H54 (cell line): ENCODE results near the gene CCDC13.

Source experiments
- DNase-seq: peaks from one replicate; pipeline ENCODE4 v3.0.0; 2011; ENCODE audit warnings: low spot score, mixed read lengths; ENCODE audit not compliant: insufficient read length
- FAIRE-seq: peaks from 3 replicates; lab custom pipeline; 2011; peaks lifted over from hg19 to GRCh38; lab: Jason Lieb, UNC
- POLR2A ChIP-seq: IDR thresholded peaks from 2 replicates; pipeline ENCODE4 v1.6.1; 2011; ENCODE audit warnings: low read depth, mild to moderate bottlenecking, low read length

Gene CCDC13

GRCh38 chr3:42741796-42742195 lies 31.3 kb downstream of the CCDC13 start:
- DNase-seq (no peak), FAIRE-seq (no peak)
- no peak for TF ChIP-seq POLR2A

- FAIRE-seq (no peak), DNase-seq (no peak)
- TF ChIP-seq POLR2A = no peak
Observed at GRCh38 chr3:42739401-42740158, 33.5 kb downstream of the CCDC13 start.

DNA sequence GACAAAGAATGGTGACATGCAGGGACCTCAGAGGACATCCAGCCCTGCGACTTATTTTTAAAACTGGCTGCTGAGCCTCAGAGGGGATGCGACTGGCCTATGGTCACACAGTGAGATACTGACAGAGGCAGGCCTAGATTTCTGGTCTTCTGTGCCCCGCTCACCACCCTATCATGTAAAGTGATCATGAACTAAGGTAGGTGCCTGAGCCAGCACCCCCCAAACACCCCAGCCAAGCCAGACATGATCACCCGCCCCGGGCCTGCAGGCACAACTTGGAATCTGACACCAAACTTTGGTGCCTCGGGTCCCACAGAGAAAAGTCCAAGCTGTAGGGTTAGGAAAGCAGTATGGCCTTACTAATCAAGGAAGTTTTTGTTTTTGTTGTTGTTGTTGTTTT lies 36.5 kb downstream of the CCDC13 start:
- DNase-seq = no peak
- TF ChIP-seq POLR2A = no peak
- FAIRE-seq = no peak

- FAIRE-seq (no peak), DNase-seq (no peak)
- no peak for TF ChIP-seq POLR2A
Observed at GRCh38 chr3:42736081-42736480, 37.0 kb downstream of the CCDC13 start.

DNA sequence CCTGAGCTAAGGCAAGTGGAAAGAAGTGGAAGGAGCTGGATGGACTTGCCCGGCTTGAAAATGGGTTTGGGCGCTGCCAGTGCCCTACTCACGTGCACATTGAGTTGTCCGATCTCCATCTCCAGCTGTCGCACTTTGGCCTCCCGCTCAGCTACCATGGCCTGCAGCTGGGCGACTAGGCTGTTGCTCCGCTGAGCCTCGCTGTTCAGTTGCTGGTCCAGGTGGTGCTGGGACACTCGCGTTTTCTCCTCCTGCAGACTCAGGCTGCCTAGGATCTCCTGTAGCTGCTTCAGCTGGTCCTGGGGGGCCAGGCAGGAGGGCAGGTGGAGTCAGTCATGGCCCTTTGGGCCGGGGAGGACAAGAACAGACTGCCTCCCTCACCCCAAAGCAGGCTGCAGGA lies 37.4 kb downstream of the CCDC13 start:
- no peak for TF ChIP-seq POLR2A
- DNase-seq = no peak
- FAIRE-seq = no peak

DNA sequence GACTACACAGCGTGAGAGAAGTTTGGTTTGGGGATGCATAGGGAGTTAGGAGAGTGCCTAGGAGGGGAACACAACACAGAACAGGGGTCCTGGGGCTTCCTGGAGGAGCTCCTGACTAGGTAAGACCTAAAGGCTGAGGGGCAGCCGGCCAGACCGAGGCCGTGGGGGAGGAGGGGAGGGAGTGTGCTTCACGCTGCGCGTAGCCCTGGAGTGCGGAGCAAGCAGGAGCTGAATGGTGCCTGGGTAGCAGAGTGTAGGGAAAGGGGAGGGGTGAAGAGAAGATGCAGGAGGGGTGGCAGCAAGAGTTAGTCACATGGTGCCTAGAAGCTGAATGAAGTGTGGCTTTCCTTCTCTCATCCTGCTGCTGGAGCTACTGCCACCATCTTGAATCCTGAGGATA lies 38.0 kb downstream of the CCDC13 start:
- no peak for DNase-seq
- no peak for TF ChIP-seq POLR2A
- no peak for FAIRE-seq

GRCh38 chr3:42734263-42734860 lies 38.7 kb downstream of the CCDC13 start:
- DNase-seq = no peak
- no peak for TF ChIP-seq POLR2A
- FAIRE-seq = no peak

GRCh38 chr3:42733501-42734262 lies 39.4 kb downstream of the CCDC13 start:
- DNase-seq = no peak
- FAIRE-seq = no peak
- TF ChIP-seq POLR2A = no peak

DNA sequence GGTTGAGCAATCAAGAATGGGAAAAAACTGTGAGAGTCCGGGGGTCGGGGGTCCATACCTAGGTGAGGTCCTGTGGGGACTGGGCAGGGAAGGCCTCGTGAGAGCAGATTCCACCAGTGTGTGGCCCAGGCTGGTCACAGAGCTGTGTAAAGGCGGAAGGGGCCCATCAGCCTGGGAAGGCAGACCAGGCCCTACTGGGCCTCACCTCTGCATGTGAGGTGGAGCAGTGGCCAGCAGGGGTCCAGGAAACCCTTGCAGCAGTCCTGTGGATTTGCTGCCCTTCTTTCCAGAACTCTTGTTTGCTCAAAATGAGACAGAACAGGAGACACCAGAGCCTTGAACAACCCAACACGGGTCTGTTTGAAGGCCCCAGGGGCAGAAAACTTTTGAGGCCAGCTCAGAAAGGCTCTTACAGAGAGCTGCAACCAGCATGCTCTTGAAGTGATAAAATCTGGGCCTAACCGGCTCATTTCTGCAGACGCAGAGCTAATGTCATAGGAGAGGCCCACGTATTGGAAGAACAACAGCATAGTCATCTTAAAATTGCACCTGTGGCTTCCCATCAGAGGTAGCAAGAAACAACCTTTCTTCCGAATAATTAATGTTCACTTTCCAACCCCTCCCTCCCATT lies 40.1 kb downstream of the CCDC13 start:
- DNase-seq = no peak
- no peak for FAIRE-seq
- no peak for TF ChIP-seq POLR2A

- TF ChIP-seq POLR2A = no peak
- DNase-seq (no peak), FAIRE-seq (no peak)
Observed at GRCh38 chr3:42732196-42732828, 40.7 kb downstream of the CCDC13 start.

GRCh38 chr3:42731476-42732195 lies 41.4 kb downstream of the CCDC13 start:
- TF ChIP-seq POLR2A = no peak

DNA sequence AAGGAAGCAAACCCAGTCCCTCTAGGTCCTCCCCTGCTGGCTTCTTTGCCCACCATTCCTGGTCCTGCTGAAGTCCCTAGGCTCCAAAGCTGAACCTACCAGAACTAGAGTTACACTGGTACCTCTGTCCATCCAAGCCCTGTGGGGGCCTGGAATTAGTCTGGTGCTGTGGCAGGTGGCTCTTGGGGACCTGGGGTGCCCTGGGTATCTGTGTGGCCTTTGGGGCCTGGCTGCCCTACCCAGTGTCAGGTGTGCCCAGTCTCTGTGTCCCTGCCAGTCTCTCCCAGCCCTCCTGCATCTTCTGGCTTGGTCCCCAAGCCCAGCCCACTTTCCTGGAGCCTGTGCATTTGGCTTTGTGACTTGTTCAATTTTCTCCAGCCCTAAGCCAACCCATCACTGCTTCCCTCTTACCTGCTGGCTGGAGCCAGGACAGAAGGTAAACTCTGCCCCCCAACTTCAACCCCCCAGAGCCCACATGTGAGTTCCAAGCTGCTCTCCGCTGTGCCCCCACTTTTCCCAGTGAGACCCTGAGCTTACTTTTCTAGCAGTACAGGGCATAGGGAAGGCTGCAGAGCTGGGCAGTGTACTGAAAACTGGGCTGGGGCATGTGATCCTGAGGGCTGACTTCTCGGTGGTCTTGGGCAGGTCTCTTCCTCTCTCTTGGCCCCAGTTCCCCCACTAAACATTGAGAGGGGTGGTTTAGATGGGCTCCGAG lies 42.2 kb downstream of the CCDC13 start:
- DNase-seq (no peak), FAIRE-seq (no peak)
- no peak for TF ChIP-seq POLR2A

More at GRCh38 chr3:42731476-42732195, 41.4 kb downstream of the CCDC13 start:
- no peak for FAIRE-seq
- no peak for DNase-seq
